DOHH2 (cell line): Measurements from ENCODE around the gene COMMD7.

Source experiments
- H3F3A ChIP-seq: fragments of 200-600 bp; sonication (generic), shearing (Covaris generic); 2 replicates; pipeline ENCODE4 v1.6.0; 2016; ENCODE audit warnings: antibody characterized with exemption, mild to moderate bottlenecking; ENCODE audit not compliant: control insufficient read depth, insufficient read depth
- H3K27ac ChIP-seq: fragments of 200-600 bp; sonication (generic); 2 replicates; pipeline ENCODE4 v1.5.1; 2014; ENCODE audit warnings: low read depth, mild to moderate bottlenecking, low read length, moderate library complexity
- H3K27me3 ChIP-seq: fragments of 200-600 bp; sonication (generic); 2 replicates; pipeline ENCODE4 v1.6.1; 2014; ENCODE audit warnings: mild to moderate bottlenecking, low read length, mixed read lengths; ENCODE audit not compliant: control insufficient read depth
- H3K36me3 ChIP-seq: fragments of 200-600 bp; sonication (generic); 2 replicates; pipeline ENCODE4 v1.6.1; 2014; ENCODE audit warnings: mild to moderate bottlenecking, low read length, moderate library complexity, mixed read lengths; ENCODE audit not compliant: control insufficient read depth
- H3K4me1 ChIP-seq: fragments of 200-600 bp; sonication (generic); 2 replicates; pipeline ENCODE4 v1.6.1; 2014; ENCODE audit warnings: mild to moderate bottlenecking, low read length, mixed read lengths; ENCODE audit not compliant: control insufficient read depth
- H3K4me2 ChIP-seq: fragments of 200-600 bp; sonication (generic); 2 replicates; pipeline ENCODE4 v1.6.0; 2014; ENCODE audit warnings: mild to moderate bottlenecking, low read length, moderate library complexity
- H3K4me3 ChIP-seq: fragments of 200-600 bp; sonication (generic); 2 replicates; pipeline ENCODE4 v1.5.1; 2014; ENCODE audit warnings: mild to moderate bottlenecking, low read length, mixed read lengths
- H3K79me2 ChIP-seq: fragments of 200-600 bp; sonication (generic); 2 replicates; pipeline ENCODE4 v1.6.1; 2014; ENCODE audit warnings: mild to moderate bottlenecking, low read length, mixed read lengths; ENCODE audit not compliant: control insufficient read depth
- H3K9me2 ChIP-seq: fragments of 200-600 bp; sonication (generic); replicated peaks from 2 replicates; pipeline ENCODE4 v1.6.1; 2014; ENCODE audit warnings: mild to moderate bottlenecking, low read length, mixed read lengths; ENCODE audit not compliant: control insufficient read depth
- H3K9me3 ChIP-seq: fragments of 200-600 bp; sonication (generic); 2 replicates; pipeline ENCODE4 v1.6.1; 2014; ENCODE audit warnings: antibody characterized with exemption, low read length, mixed read lengths; ENCODE audit not compliant: control insufficient read depth, insufficient read depth
- H4K20me1 ChIP-seq: fragments of 200-600 bp; sonication (generic); 2 replicates; pipeline ENCODE4 v1.6.0; 2014; ENCODE audit warnings: low read depth, mild to moderate bottlenecking, antibody characterized with exemption, low read length, moderate library complexity; ENCODE audit not compliant: control insufficient read depth, insufficient read depth
- CTCF ChIP-seq: fragments of 200-600 bp; sonication (generic); IDR thresholded peaks from one replicate; pipeline ENCODE4 v1.5.1; 2014; ENCODE audit warnings: antibody characterized with exemption, mild to moderate bottlenecking, low read depth, low read length; ENCODE audit not compliant: poor library complexity, severe bottlenecking
- EZH2phosphoT487 ChIP-seq: fragments of 200-600 bp; sonication (generic); IDR thresholded peaks from 2 replicates; pipeline ENCODE4 v1.6.1; 2017; ENCODE audit warnings: borderline replicate concordance, mild to moderate bottlenecking, antibody characterized with exemption, low read length, moderate library complexity, mixed read lengths

Gene COMMD7

GRCh38 chr20:32680544-32681174 lies 62.6 kb downstream of the COMMD7 start:
- no peak overlapping the region for H3K4me3 ChIP-seq
- H3K27me3 ChIP-seq = no peaks in the 10 kb centered on the region
- no peaks in the 10 kb centered on the region for H3K9me3 ChIP-seq
- no peak overlapping the region for H3K27ac ChIP-seq
- H3K9me2 ChIP-seq = no peaks in the 10 kb centered on the region
- no peaks in the 10 kb centered on the region for H3F3A ChIP-seq
- H3K79me2 ChIP-seq = no peaks in the 10 kb centered on the region
- peak overlapping the region; percentile 15; the same call in 1 of the 2 replicates for H3K4me2 ChIP-seq
- no peaks in the 10 kb centered on the region for H3K36me3 ChIP-seq
- TF ChIP-seq CTCF = no peak
- no peak for TF ChIP-seq EZH2phosphoT487
- peaks cover 18% of the 10 kb centered on the region for H3K4me1 ChIP-seq
- H4K20me1 ChIP-seq = no peaks in the 10 kb centered on the region

GRCh38 chr20:32678948-32679347 lies 64.3 kb downstream of the COMMD7 start:
- Histone ChIP-seq H3K4me1 (peaks cover 29% of the 10 kb centered on the region), H3K9me3 (no peaks in the 10 kb centered on the region), H4K20me1 (no peaks in the 10 kb centered on the region), H3K36me3 (no peaks in the 10 kb centered on the region), H3K27ac (no peak overlapping the region), H3F3A (0 out of 2 replicates have a peak, but pooled peaks cover 3% of the 10 kb centered on the region), H3K79me2 (no peaks in the 10 kb centered on the region), H3K27me3 (no peaks in the 10 kb centered on the region), H3K9me2 (no peaks in the 10 kb centered on the region), H3K4me2 (no peak overlapping the region), H3K4me3 (no peak overlapping the region)
- no peak for TF ChIP-seq EZH2phosphoT487
- TF ChIP-seq CTCF = no peak

GRCh38 chr20:32675223-32675975 lies 67.9 kb downstream of the COMMD7 start:
- Histone ChIP-seq H3K79me2 (no peaks in the 10 kb centered on the region), H3K9me3 (no peaks in the 10 kb centered on the region), H3F3A (peaks cover 13% of the 10 kb centered on the region; the same call in 1 of the 2 replicates), H3K4me2 (no peak overlapping the region), H3K36me3 (no peaks in the 10 kb centered on the region), H4K20me1 (no peaks in the 10 kb centered on the region), H3K27me3 (no peaks in the 10 kb centered on the region), H3K9me2 (no peaks in the 10 kb centered on the region), H3K4me1 (peaks cover 54% of the 10 kb centered on the region), H3K4me3 (no peak overlapping the region), H3K27ac (no peak overlapping the region)
- TF ChIP-seq EZH2phosphoT487 (no peak), CTCF (no peak)
